Esophagus (tissue), 2 donors: ENCODE data around the gene SDHAF2. TPM values are rescaled to one million over a fixed set of nuclear protein-coding genes. Genes with fewer than 3 reads are reported as not detected.
"Not testable (repeated sequence)": the region's sequence is repeated elsewhere in the genome, so short reads cannot be mapped to it uniquely, and the experiment has no call there.

Experiments used
- H3K27ac ChIP-seq, 2 donors: one replicate each; pipeline ENCODE4 v1.5.1; 2013; ENCODE audit warnings: low read depth in 2 of 2, mild to moderate bottlenecking in 2 of 2, inconsistent platforms in 1 of 2, low read length in 1 of 2, moderate library complexity in 1 of 2
- H3K27me3 ChIP-seq, 2 donors: one replicate each; pipeline ENCODE4 v1.6.1; 2013; ENCODE audit warnings: low read length in 2 of 2, control low read depth in 1 of 2, mild to moderate bottlenecking in 1 of 2; ENCODE audit not compliant: insufficient read depth in 2 of 2, control insufficient read depth in 1 of 2
- H3K36me3 ChIP-seq, 2 donors: one replicate each; pipeline ENCODE4 v1.6.1; 2013; ENCODE audit warnings: low read length in 1 of 2; ENCODE audit not compliant: control insufficient read depth in 2 of 2, insufficient read depth in 2 of 2
- H3K4me1 ChIP-seq, 2 donors: one replicate each; pipeline ENCODE4 v1.6.1; 2013; ENCODE audit warnings: low read length in 1 of 2; ENCODE audit not compliant: control insufficient read depth in 2 of 2, insufficient read depth in 2 of 2
- H3K4me3 ChIP-seq, 2 donors: one replicate each; pipeline ENCODE4 v1.5.1; 2013; ENCODE audit warnings: low read length in 2 of 2, mild to moderate bottlenecking in 2 of 2, low read depth in 1 of 2, moderate library complexity in 1 of 2
- H3K9me3 ChIP-seq, 2 donors: one replicate each; pipeline ENCODE4 v1.6.1; 2013; ENCODE audit warnings: mild to moderate bottlenecking in 2 of 2, low read depth in 1 of 2, low read length in 1 of 2, moderate library complexity in 1 of 2; ENCODE audit not compliant: control insufficient read depth in 2 of 2, insufficient read depth in 1 of 2
- WGBS, 2 donors: extraction: QIAGEN DNeasy Blood & Tissue Kit; methylation state at CpG; one replicate each; pipeline ENCODE4 v1.1.7; 2013; 5-methylcytosine and 5-hydroxymethylcytosine counted together
- polyA plus RNA-seq, 2 donors: library from polyadenylated mRNA; stranded (reverse); fragments of 200-250 nt; gene quantifications; one replicate each; pipeline ENCODE4 v1.2.3, GENCODE V29; 2013
- donor health status: healthy with polysubstance abuse.
- donor health status: Bipolar disorder and iron deficiency.

The SDHAF2 gene
- polyA plus RNA-seq, result 10 to 100 TPM; 25.4 to 33.3 TPM

DNA sequence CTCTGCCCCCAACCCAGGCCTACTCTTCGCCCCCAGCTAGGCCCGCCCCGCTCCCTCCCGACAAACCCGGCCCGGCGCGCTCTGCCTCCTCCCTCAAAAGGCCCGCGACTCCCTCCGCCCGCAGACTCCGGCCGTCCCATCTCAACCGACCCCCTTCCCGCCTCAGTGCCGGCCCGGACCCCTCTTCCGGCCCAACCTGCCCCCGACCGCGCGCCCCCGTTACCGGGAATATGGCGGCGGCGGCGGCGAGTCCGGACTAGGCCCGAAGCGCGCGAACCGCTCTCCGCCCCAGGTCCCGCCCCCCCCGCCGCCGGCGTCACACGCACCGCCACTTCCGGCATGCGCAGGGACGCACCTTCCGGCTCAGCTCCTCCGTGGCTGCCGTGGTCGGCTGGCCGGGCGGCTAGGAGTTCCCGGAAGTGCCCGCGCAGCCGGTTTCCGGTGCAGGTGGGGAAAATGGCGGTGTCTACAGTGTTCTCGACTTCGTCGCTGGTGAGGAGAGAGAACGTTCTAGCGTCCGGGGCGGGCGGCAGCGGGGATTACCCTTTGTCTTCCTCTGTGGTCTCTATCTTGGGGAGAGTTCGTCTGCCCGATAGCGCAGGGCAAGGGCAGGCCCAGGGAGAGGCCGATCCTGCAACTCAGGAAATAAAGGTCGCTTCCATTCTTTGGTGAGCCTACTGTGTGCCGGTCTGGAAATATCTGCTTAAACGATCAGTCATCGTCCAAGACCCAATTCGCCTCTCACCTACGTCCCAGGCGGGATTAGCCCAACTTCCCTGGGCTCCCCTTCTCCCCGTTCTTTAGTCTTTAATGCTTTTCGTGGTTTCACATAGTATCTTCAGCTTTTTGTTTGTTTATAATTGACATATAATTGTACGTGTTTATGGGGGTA is at the start of gene SDHAF2, which contains the start of gene CPSF7:
Gene SDHAF2 (plus strand): TSS at position 434 of the 892 bp plus-strand sequence. CDS start 23 bp downstream, at position 457.
Gene CPSF7 (minus strand): TSS at position 285 of the 892 bp plus-strand sequence. CDS start 740 bp downstream, outside the sequence.
- H3K4me3 ChIP-seq, result peak within 1 kb of the TSS; percentile 76 to 97
- no peaks in the 10 kb centered on the region for H3K9me3 ChIP-seq
- H3K4me1 ChIP-seq, result no peaks in the 10 kb centered on the region
- peak within 1 kb of the TSS; percentile 97 to 98 for H3K27ac ChIP-seq
- H3K27me3 ChIP-seq, result no peaks in the 10 kb centered on the region
- WGBS, 2 donors, result 0% methylated on average over 67 to 82 of the region's 82 CpGs
- peaks cover 7% of the 10 kb centered on the region in 2 donors for H3K36me3 ChIP-seq

DNA sequence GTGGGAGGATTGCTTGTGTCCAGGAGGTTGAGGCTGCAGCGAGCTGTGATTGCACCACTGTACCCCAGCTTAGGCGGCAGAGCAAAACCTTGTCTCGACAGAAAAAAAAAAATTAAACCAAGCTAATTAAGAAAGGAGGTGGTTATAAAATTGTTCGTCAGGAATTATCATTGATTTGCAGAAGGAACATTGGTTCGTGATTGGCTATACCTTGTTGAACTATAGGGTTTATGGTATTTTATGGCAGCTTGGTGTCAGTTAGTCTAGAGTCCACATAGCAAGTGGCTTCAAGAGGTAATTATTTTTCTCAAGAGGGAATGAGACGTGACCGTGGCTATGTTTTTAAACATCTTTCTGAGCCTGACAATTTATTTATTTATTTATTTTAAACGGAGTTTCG is 49.0 kb upstream of the SDHAF2 start:
- H3K4me1 ChIP-seq, result peaks cover 0 to 8% of the 10 kb centered on the region in 2 donors
- WGBS, 2 donors, result 83 to 93% methylated on average over 9 of the region's 9 CpGs
- H3K36me3 ChIP-seq, result no peaks in the 10 kb centered on the region

GRCh38 chr11:61383859-61384258 is 46.1 kb upstream of the SDHAF2 start:
- H3K4me1 ChIP-seq, H3K9me3 ChIP-seq, H3K4me3 ChIP-seq, H3K27ac ChIP-seq, H3K36me3 ChIP-seq, H3K27me3 ChIP-seq: not testable (repeated sequence)
- 86 to 90% methylated on average over 5 of the region's 5 CpGs for whole genome bisulfite sequencing, 2 donors

More for the DNA sequence above, 49.0 kb upstream of the SDHAF2 start:
- H3K27me3 ChIP-seq, result no peaks in the 10 kb centered on the region
- H3K9me3 ChIP-seq, result no peaks in the 10 kb centered on the region
- H3K4me3 ChIP-seq, result no peak overlapping the region
- no peak overlapping the region for H3K27ac ChIP-seq

- WGBS, 2 donors, result 74 to 79% methylated on average over 15 of the region's 15 CpGs
- Histone ChIP-seq H3K9me3 (no peaks in the 10 kb centered on the region), H3K4me1 (peaks cover 0 to 8% of the 10 kb centered on the region in 2 donors), H3K27me3 (no peaks in the 10 kb centered on the region), H3K36me3 (no peaks in the 10 kb centered on the region), H3K4me3 (no peak overlapping the region), H3K27ac (no peak overlapping the region)
Measured at GRCh38 chr11:61384271-61385242, 45.4 kb upstream of the SDHAF2 start.

DNA sequence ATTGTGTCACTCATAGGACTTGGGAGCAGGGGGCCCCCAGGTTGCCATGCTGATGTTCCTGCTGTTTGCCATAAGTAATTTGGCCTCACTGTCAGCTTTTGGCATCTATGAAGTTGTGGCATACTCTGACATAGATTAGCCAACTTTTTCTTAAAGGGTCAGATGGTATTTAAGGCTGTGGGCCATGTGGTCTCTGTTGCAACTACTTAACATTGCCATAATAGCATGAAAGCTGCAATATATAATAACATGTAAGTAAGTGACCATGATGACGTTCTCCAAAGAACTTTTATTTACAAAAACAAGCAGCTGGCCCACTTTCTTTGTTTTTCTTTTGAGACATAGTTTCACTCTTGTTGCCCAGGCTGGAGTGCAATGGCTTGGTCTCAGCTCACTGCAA is 39.8 kb upstream of the SDHAF2 start:
- Histone ChIP-seq H3K4me1 (no peaks in the 10 kb centered on the region), H3K27me3 (no peaks in the 10 kb centered on the region), H3K4me3 (no peak overlapping the region), H3K27ac (no peak overlapping the region), H3K9me3 (no peaks in the 10 kb centered on the region), H3K36me3 (no peaks in the 10 kb centered on the region)
- 71 to 81% methylated on average over 1 of the region's 1 CpG for WGBS, 2 donors

- Histone ChIP-seq H3K27me3 (no peaks in the 10 kb centered on the region), H3K4me3 (peak overlapping the region; percentile 80 to 82), H3K4me1 (no peaks in the 10 kb centered on the region), H3K27ac (peak overlapping the region; percentile 81 to 90), H3K9me3 (no peaks in the 10 kb centered on the region), H3K36me3 (peaks cover 5 to 7% of the 10 kb centered on the region in 2 donors)
- WGBS, 2 donors, result 5% methylated on average over 15 of the region's 15 CpGs
Measured at GRCh38 chr11:61392981-61393595, 36.8 kb upstream of the SDHAF2 start.

DNA sequence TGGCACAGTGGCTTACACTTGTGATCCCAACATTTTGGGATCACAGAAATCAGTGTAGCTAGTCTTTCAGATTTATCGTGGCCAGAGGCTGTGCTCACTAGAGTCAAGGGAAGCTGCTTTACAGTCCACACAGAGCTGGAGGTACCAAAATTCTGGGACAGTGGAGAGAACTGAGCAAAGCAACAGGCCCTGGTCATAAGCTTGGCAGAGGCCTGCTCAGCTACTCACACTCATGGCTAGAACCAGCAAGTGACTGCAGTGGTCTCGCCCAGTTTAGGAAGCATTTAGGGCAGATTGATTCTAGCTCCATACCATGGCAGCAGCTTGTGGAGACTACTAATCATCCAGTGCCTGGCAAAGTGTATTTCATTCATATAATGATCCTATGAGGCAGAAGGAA is 28.8 kb upstream of the SDHAF2 start:
- WGBS, 2 donors, result 90 to 93% methylated on average over 2 of the region's 2 CpGs
- H3K27ac ChIP-seq, result peak overlapping the region in 1 of 2 donors; percentile 30

DNA sequence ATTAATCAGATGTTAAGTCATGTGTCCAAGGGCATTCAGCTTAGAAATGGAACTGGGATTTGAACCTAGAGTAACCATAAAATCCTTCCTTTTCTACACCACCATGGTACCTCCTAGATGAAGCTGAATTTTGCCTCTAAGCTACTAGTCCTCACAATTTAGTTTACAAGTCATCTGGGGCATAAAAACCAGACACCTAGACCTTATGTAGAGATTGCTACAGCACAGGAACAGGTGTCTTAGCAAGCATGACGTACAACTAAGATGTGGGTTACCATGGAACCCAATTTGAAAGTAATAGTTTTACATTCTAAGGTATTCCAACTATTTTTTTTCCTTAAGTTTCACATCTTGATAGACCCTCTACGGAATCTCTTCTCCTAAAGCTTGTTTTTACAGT is 28.4 kb upstream of the SDHAF2 start:
- no peaks in the 10 kb centered on the region for H3K27me3 ChIP-seq
- H3K27ac ChIP-seq, result no peak overlapping the region
- H3K4me3 ChIP-seq, result no peak overlapping the region
- H3K9me3 ChIP-seq, result no peaks in the 10 kb centered on the region
- peaks cover 24 to 31% of the 10 kb centered on the region in 2 donors for H3K36me3 ChIP-seq
- H3K4me1 ChIP-seq, result no peaks in the 10 kb centered on the region
- WGBS, 2 donors, result 90 to 92% methylated on average over 2 of the region's 2 CpGs

More for the DNA sequence above, 28.8 kb upstream of the SDHAF2 start:
- peaks cover 24 to 33% of the 10 kb centered on the region in 2 donors for H3K36me3 ChIP-seq
- H3K4me3 ChIP-seq, result no peak overlapping the region
- H3K27me3 ChIP-seq, result no peaks in the 10 kb centered on the region
- no peaks in the 10 kb centered on the region for H3K4me1 ChIP-seq
- H3K9me3 ChIP-seq, result no peaks in the 10 kb centered on the region

- peaks cover 28 to 33% of the 10 kb centered on the region in 2 donors for H3K36me3 ChIP-seq
- no peaks in the 10 kb centered on the region for H3K9me3 ChIP-seq
- WGBS, 2 donors, result 98 to 100% methylated on average over 1 of the region's 1 CpG
- H3K4me3 ChIP-seq, result no peak overlapping the region
- H3K27ac ChIP-seq, result no peak overlapping the region
- no peaks in the 10 kb centered on the region for H3K27me3 ChIP-seq
- no peaks in the 10 kb centered on the region for H3K4me1 ChIP-seq
Measured at GRCh38 chr11:61403658-61404057, 26.3 kb upstream of the SDHAF2 start.
